HG02885 (cell line): ENCODE data around the gene CABP7.

ENCODE experiments used
- ATAC-seq: cut with Tn5 transposase; IDR thresholded peaks from one replicate; pipeline ENCODE4 v1.9.1; 2021; ENCODE audit warnings: mild to moderate bottlenecking; ENCODE audit not compliant: unreplicated experiment, poor library complexity

CABP7 gene

GRCh38 chr22:29701155-29701999, 18.4 kb upstream of the CABP7 start:
- ATAC-seq, result no peak

- no peak for ATAC-seq
Measured at GRCh38 chr22:29702000-29702930, 17.5 kb upstream of the CABP7 start.

GRCh38 chr22:29702931-29703501, 16.8 kb upstream of the CABP7 start:
- ATAC-seq, result no peak

GRCh38 chr22:29703569-29704195, 16.1 kb upstream of the CABP7 start:
- ATAC-seq, result no peak

GRCh38 chr22:29704528-29705285, 15.1 kb upstream of the CABP7 start:
- ATAC-seq, result no peak

GRCh38 chr22:29705651-29706050, 14.2 kb upstream of the CABP7 start:
- ATAC-seq, result no peak

GRCh38 chr22:29706486-29706885, 13.3 kb upstream of the CABP7 start:
- no peak for ATAC-seq

GRCh38 chr22:29707010-29707409, 12.8 kb upstream of the CABP7 start:
- ATAC-seq, result no peak

- ATAC-seq, result no peak
Measured at GRCh38 chr22:29707471-29707870, 12.3 kb upstream of the CABP7 start.

GRCh38 chr22:29710193-29710592, 9.6 kb upstream of the CABP7 start:
- no peak for ATAC-seq

GRCh38 chr22:29710922-29711593, 8.7 kb upstream of the CABP7 start:
- no peak for ATAC-seq

GRCh38 chr22:29712119-29712518, 7.7 kb upstream of the CABP7 start:
- ATAC-seq, result no peak

- ATAC-seq, result no peak
Measured at GRCh38 chr22:29713156-29713727, 6.6 kb upstream of the CABP7 start.

GRCh38 chr22:29715240-29715639, 4.6 kb upstream of the CABP7 start:
- no peak for ATAC-seq

GRCh38 chr22:29715705-29716104, 4.1 kb upstream of the CABP7 start:
- ATAC-seq, result no peak

GRCh38 chr22:29716814-29717545, 2.8 kb upstream of the CABP7 start:
- ATAC-seq, result no peak

- ATAC-seq, result no peak
Measured at GRCh38 chr22:29717789-29718188, 2.0 kb upstream of the CABP7 start.
